K562 (cell line): Measurements from ENCODE around the gene ZC3H18.

ENCODE experiments used
- FOSL1 ChIP-seq: fragments of 200-800 bp; sonication (Bioruptor generic); conservative IDR thresholded peaks from 2 replicates; pipeline ENCODE4 v1.6.1; 2016; ENCODE audit warnings: missing genetic modification characterization, missing compliant biosample characterization
- RAD21 ChIP-seq, 2 experiments: fragments of 250-450 bp in 1 of 2; fragments of 450-650 bp in 1 of 2; sonication (Bioruptor Pico) in 1 of 2; formaldehyde crosslinking in 1 of 2; IDR thresholded peaks in 1 of 2; conservative IDR thresholded peaks in 1 of 2; 2 replicates each; pipeline versions ENCODE4 v1.4.0 to v1.8.0; 2020 to 2022; ENCODE audit warnings: mild to moderate bottlenecking in 2 of 2, moderate library complexity in 1 of 2
- RCOR1 ChIP-seq, 2 experiments: IDR thresholded peaks; 2 replicates each; pipeline ENCODE4 v1.6.1; 2012; ENCODE audit warnings: low read depth in 2 of 2, low read length in 2 of 2, borderline replicate concordance in 1 of 2, improper control_type of control experiment in 1 of 2
- ZNF436 ChIP-seq: fragments of 250-450, 450-650 bp; sonication (Bioruptor Pico); formaldehyde crosslinking; IDR thresholded peaks from 2 replicates; pipeline ENCODE4 v1.7.0; 2020; ENCODE audit warnings: mild to moderate bottlenecking
- TF ChIP-seq, protein P1 (sequence below): fragments of 250-450 bp; sonication (Bioruptor Pico); IDR thresholded peaks from 2 replicates; pipeline ENCODE4 v1.4.0; 2020; ENCODE audit warnings: mild to moderate bottlenecking, moderate library complexity
- TF ChIP-seq, protein P2 (sequence below), 3 experiments: IDR thresholded peaks in 2 of 3; conservative IDR thresholded peaks in 1 of 3; 2 replicates each; pipeline ENCODE4 v1.5.1; 2011 to 2012; ENCODE audit warnings: low read length in 3 of 3, mild to moderate bottlenecking in 3 of 3, control low read depth in 2 of 3, improper control_type of control experiment in 1 of 3, inconsistent platforms in 1 of 3, low read depth in 1 of 3, mixed read lengths in 1 of 3, moderate library complexity in 1 of 3; ENCODE audit not compliant: insufficient read depth in 2 of 3
- TF ChIP-seq, protein P3 (sequence below): sonication (generic); formaldehyde crosslinking; IDR thresholded peaks from 2 replicates; pipeline ENCODE4 v1.8.0; 2022; ENCODE audit warnings: mild to moderate bottlenecking, low read depth, missing genetic modification reagents

DNA sequence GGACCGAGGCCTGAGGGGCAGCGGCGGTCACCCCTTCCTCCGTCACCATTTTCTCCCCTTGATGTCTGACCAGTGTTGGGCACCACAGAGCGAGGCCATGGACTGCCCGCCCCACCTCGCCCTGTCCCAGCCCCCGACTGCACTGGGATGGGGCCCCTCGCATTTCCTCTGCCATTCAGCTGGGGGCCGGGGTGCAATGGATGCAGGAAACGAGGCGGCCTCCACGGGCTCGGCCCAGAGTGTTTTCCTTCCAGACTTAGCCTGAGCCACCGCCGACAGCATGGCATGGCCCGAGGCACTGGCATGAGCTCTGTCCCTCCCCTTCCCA is 44.6 kb upstream of the ZC3H18 start:
- no peak for TF ChIP-seq FOSL1 (tag)
- TF ChIP-seq, protein P1, sequence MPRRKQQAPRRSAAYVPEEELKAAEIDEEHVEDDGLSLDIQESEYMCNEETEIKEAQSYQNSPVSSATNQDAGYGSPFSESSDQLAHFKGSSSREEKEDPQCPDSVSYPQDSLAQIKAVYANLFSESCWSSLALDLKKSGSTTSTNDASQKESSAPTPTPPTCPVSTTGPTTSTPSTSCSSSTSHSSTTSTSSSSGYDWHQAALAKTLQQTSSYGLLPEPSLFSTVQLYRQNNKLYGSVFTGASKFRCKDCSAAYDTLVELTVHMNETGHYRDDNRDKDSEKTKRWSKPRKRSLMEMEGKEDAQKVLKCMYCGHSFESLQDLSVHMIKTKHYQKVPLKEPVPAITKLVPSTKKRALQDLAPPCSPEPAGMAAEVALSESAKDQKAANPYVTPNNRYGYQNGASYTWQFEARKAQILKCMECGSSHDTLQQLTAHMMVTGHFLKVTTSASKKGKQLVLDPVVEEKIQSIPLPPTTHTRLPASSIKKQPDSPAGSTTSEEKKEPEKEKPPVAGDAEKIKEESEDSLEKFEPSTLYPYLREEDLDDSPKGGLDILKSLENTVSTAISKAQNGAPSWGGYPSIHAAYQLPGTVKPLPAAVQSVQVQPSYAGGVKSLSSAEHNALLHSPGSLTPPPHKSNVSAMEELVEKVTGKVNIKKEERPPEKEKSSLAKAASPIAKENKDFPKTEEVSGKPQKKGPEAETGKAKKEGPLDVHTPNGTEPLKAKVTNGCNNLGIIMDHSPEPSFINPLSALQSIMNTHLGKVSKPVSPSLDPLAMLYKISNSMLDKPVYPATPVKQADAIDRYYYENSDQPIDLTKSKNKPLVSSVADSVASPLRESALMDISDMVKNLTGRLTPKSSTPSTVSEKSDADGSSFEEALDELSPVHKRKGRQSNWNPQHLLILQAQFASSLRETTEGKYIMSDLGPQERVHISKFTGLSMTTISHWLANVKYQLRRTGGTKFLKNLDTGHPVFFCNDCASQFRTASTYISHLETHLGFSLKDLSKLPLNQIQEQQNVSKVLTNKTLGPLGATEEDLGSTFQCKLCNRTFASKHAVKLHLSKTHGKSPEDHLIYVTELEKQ (CRISPR knock-in tag): no peak
- no peak for TF ChIP-seq RCOR1 (IDR thresholded peaks at IDR 0.05; ENCODE audit: borderline replicate concordance in 1 of 2, low read depth in 2 of 2, low read length in 2 of 2)
- TF ChIP-seq, protein P2, sequence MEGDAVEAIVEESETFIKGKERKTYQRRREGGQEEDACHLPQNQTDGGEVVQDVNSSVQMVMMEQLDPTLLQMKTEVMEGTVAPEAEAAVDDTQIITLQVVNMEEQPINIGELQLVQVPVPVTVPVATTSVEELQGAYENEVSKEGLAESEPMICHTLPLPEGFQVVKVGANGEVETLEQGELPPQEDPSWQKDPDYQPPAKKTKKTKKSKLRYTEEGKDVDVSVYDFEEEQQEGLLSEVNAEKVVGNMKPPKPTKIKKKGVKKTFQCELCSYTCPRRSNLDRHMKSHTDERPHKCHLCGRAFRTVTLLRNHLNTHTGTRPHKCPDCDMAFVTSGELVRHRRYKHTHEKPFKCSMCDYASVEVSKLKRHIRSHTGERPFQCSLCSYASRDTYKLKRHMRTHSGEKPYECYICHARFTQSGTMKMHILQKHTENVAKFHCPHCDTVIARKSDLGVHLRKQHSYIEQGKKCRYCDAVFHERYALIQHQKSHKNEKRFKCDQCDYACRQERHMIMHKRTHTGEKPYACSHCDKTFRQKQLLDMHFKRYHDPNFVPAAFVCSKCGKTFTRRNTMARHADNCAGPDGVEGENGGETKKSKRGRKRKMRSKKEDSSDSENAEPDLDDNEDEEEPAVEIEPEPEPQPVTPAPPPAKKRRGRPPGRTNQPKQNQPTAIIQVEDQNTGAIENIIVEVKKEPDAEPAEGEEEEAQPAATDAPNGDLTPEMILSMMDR (IDR thresholded peaks at IDR 0.05 in 2 of 3, conservative IDR thresholded peaks at IDR 0.05 in 1 of 3; ENCODE audit: insufficient read depth in 2 of 3, low read depth in 1 of 3, low read length in 3 of 3): no peak
- TF ChIP-seq, protein P3, sequence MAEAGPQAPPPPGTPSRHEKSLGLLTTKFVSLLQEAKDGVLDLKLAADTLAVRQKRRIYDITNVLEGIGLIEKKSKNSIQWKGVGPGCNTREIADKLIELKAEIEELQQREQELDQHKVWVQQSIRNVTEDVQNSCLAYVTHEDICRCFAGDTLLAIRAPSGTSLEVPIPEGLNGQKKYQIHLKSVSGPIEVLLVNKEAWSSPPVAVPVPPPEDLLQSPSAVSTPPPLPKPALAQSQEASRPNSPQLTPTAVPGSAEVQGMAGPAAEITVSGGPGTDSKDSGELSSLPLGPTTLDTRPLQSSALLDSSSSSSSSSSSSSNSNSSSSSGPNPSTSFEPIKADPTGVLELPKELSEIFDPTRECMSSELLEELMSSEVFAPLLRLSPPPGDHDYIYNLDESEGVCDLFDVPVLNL (CRISPR knock-in tag): no peak
- no peak for TF ChIP-seq RAD21 (CRISPR knock-in tag; conservative IDR thresholded peaks at IDR 0.05 in 1 of 2, IDR thresholded peaks at IDR 0.05 in 1 of 2)
- TF ChIP-seq ZNF436: no peak
